HepG2 (cell line): ENCODE results near the gene HEBP1. TPM values are rescaled to one million over a fixed set of nuclear protein-coding genes. Genes with fewer than 3 reads are reported as not detected.

Experiments
- BRD4 ChIP-seq: sonication (generic); formaldehyde crosslinking; IDR thresholded peaks from 2 replicates; pipeline ENCODE4 v1.4.0; 2020; ENCODE audit warnings: missing genetic modification reagents
- CEBPB ChIP-seq: IDR thresholded peaks from 2 replicates; pipeline ENCODE4 v1.6.1; 2011; ENCODE audit warnings: low read depth, low read length, improper control_type of control experiment, borderline replicate concordance
- EEA1 ChIP-seq: sonication (generic); formaldehyde crosslinking; IDR thresholded peaks from 2 replicates; pipeline ENCODE4 v1.5.1; 2020; ENCODE audit warnings: mild to moderate bottlenecking, missing genetic modification reagents, borderline replicate concordance
- GATA4 ChIP-seq: sonication (generic); IDR thresholded peaks from 2 replicates; pipeline ENCODE4 v1.6.1; 2016; ENCODE audit warnings: antibody characterized with exemption, low read depth, borderline replicate concordance
- HCFC1 ChIP-seq: fragments of 150-350 bp; IDR thresholded peaks from 2 replicates; pipeline ENCODE4 v1.6.1; 2014; ENCODE audit warnings: low read depth, low read length
- HNRNPH1 ChIP-seq: fragments of 200-400 bp; formaldehyde crosslinking; optimal IDR thresholded peaks from 2 replicates; pipeline ENCODE3; 2017; ENCODE audit warnings: mild to moderate bottlenecking, low read depth, low read length
- HNRNPK ChIP-seq: fragments of 200-400 bp; formaldehyde crosslinking; IDR thresholded peaks from 2 replicates; pipeline ENCODE4 v1.6.1; 2018; ENCODE audit warnings: low read length, low read depth, moderate library complexity, mild to moderate bottlenecking; ENCODE audit not compliant: poor library complexity, severe bottlenecking
- HOXA5 ChIP-seq: sonication (generic); formaldehyde crosslinking; IDR thresholded peaks from 2 replicates; pipeline ENCODE4 v1.4.0; 2020; ENCODE audit warnings: missing genetic modification reagents
- KDM5A ChIP-seq: fragments of 200-600 bp; sonication (generic); IDR thresholded peaks from 2 replicates; pipeline ENCODE4 v1.7.0; 2018; ENCODE audit warnings: antibody characterized with exemption, mild to moderate bottlenecking, low read length, borderline replicate concordance
- KLF13 ChIP-seq: sonication (generic); formaldehyde crosslinking; IDR thresholded peaks from 2 replicates; pipeline ENCODE4 v1.4.0; 2020; ENCODE audit warnings: mild to moderate bottlenecking, missing genetic modification reagents
- MBD4 ChIP-seq: IDR thresholded peaks from 2 replicates; pipeline ENCODE4 v1.6.1; 2012; ENCODE audit warnings: low read length, inconsistent platforms, borderline replicate concordance
- NFKBIZ ChIP-seq: IDR thresholded peaks from 2 replicates; pipeline ENCODE4 v1.6.1; 2018; ENCODE audit warnings: missing genetic modification reagents, missing compliant biosample characterization
- PAWR ChIP-seq: sonication (generic); formaldehyde crosslinking; IDR thresholded peaks from 2 replicates; pipeline ENCODE4 v1.4.0; 2020; ENCODE audit warnings: missing genetic modification reagents, mild to moderate bottlenecking, borderline replicate concordance
- PITX1 ChIP-seq: sonication (generic); formaldehyde crosslinking; IDR thresholded peaks from 2 replicates; pipeline ENCODE4 v1.5.1; 2020; ENCODE audit warnings: mild to moderate bottlenecking, missing genetic modification reagents
- PPARG ChIP-seq: conservative IDR thresholded peaks from 2 replicates; pipeline ENCODE4 v1.6.1; 2016; ENCODE audit warnings: missing biosample characterization, missing genetic modification reagents
- ZFP36L2 ChIP-seq: sonication (generic); formaldehyde crosslinking; IDR thresholded peaks from 2 replicates; pipeline ENCODE4 v1.4.0; 2020; ENCODE audit warnings: missing genetic modification reagents
- ZNF18 ChIP-seq: sonication (generic); formaldehyde crosslinking; IDR thresholded peaks from 2 replicates; pipeline ENCODE4 v1.8.0; 2022; ENCODE audit warnings: mild to moderate bottlenecking, missing genetic modification reagents; ENCODE audit not compliant: insufficient replicate concordance
- ZNF33B ChIP-seq: sonication (generic); formaldehyde crosslinking; IDR thresholded peaks from 2 replicates; pipeline ENCODE4 v1.5.1; 2020; ENCODE audit warnings: mild to moderate bottlenecking, missing genetic modification reagents
- ZNF569 ChIP-seq: sonication (generic); formaldehyde crosslinking; IDR thresholded peaks from 2 replicates; pipeline ENCODE4 v1.5.0; 2020; ENCODE audit warnings: mild to moderate bottlenecking, missing genetic modification reagents, moderate library complexity, borderline replicate concordance
- polyA plus RNA-seq, 8 experiments: library from polyadenylated mRNA; depleted of rRNA in 3 of 8; stranded (reverse) in 7 of 8; unstranded in 1 of 8; fragments of >200 nt; fragmentation: Illumina TruSeq in 4 of 8; extraction: Trizol in 4 of 8; gene quantifications; 2 replicates each; pipeline versions ENCODE4 v1.2.1 to v1.2.3, GENCODE V29; 2011 to 2016; ENCODE audit warnings: low read depth in 4 of 8, missing spikeins in 1 of 8, mixed read lengths in 1 of 8; ENCODE audit not compliant: insufficient read depth in 1 of 8
- total RNA-seq, 5 experiments: library from RNA; depleted of rRNA; stranded (reverse); fragments of >200 nt; fragmentation: Illumina TruSeq; extraction: Trizol; gene quantifications; 2 replicates each; pipeline ENCODE4 v1.2.3, GENCODE V29; 2016; ENCODE audit warnings: low read depth in 1 of 5
- TF ChIP-seq, protein P1 (sequence below): sonication (generic); formaldehyde crosslinking; IDR thresholded peaks from 2 replicates; pipeline ENCODE4 v1.4.0; 2020; ENCODE audit warnings: missing genetic modification reagents, borderline replicate concordance
- TF ChIP-seq, protein P2 (sequence below): sonication (generic); formaldehyde crosslinking; IDR thresholded peaks from 2 replicates; pipeline ENCODE4 v1.8.0; 2022; ENCODE audit warnings: mild to moderate bottlenecking, missing genetic modification reagents, moderate library complexity
- TF ChIP-seq, protein P3 (sequence below): sonication (generic); formaldehyde crosslinking; IDR thresholded peaks from 2 replicates; pipeline ENCODE4 v1.5.1; 2020; ENCODE audit warnings: missing genetic modification reagents, mild to moderate bottlenecking, borderline replicate concordance

HEBP1 gene
- total and polyA plus RNA-seq, 2 of the 13 experiments (the other 11 are each of a cell fraction or from before 2014, with no cell fraction given): 7.8 to 9.4 TPM

- TF ChIP-seq, protein P1, sequence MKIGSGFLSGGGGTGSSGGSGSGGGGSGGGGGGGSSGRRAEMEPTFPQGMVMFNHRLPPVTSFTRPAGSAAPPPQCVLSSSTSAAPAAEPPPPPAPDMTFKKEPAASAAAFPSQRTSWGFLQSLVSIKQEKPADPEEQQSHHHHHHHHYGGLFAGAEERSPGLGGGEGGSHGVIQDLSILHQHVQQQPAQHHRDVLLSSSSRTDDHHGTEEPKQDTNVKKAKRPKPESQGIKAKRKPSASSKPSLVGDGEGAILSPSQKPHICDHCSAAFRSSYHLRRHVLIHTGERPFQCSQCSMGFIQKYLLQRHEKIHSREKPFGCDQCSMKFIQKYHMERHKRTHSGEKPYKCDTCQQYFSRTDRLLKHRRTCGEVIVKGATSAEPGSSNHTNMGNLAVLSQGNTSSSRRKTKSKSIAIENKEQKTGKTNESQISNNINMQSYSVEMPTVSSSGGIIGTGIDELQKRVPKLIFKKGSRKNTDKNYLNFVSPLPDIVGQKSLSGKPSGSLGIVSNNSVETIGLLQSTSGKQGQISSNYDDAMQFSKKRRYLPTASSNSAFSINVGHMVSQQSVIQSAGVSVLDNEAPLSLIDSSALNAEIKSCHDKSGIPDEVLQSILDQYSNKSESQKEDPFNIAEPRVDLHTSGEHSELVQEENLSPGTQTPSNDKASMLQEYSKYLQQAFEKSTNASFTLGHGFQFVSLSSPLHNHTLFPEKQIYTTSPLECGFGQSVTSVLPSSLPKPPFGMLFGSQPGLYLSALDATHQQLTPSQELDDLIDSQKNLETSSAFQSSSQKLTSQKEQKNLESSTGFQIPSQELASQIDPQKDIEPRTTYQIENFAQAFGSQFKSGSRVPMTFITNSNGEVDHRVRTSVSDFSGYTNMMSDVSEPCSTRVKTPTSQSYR (CRISPR knock-in tag): no peak
- TF ChIP-seq PPARG (peak; percentile 41), ZNF569 (CRISPR knock-in tag) (0 out of 2 replicates have a peak, but pooled peaks have one; percentile 66), CEBPB (no peak), HNRNPK (no peak), ZNF18 (CRISPR knock-in tag) (no peak), PAWR (no peak), PITX1 (no peak; the same call in 1 of the 2 replicates), KLF13 (no peak), MBD4 (no peak), NFKBIZ (CRISPR knock-in tag) (no peak), HOXA5 (CRISPR knock-in tag) (peak; percentile 48; the same call in 1 of the 2 replicates), BRD4 (CRISPR knock-in tag) (no peak), ZNF33B (no peak), ZFP36L2 (no peak), KDM5A (no peak), EEA1 (no peak), HNRNPH1 (no peak), HCFC1 (no peak; the same call in 1 of the 2 replicates), GATA4 (no peak)
- TF ChIP-seq, protein P2, sequence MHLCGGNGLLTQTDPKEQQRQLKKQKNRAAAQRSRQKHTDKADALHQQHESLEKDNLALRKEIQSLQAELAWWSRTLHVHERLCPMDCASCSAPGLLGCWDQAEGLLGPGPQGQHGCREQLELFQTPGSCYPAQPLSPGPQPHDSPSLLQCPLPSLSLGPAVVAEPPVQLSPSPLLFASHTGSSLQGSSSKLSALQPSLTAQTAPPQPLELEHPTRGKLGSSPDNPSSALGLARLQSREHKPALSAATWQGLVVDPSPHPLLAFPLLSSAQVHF (CRISPR knock-in tag): no peak
- TF ChIP-seq, protein P3, sequence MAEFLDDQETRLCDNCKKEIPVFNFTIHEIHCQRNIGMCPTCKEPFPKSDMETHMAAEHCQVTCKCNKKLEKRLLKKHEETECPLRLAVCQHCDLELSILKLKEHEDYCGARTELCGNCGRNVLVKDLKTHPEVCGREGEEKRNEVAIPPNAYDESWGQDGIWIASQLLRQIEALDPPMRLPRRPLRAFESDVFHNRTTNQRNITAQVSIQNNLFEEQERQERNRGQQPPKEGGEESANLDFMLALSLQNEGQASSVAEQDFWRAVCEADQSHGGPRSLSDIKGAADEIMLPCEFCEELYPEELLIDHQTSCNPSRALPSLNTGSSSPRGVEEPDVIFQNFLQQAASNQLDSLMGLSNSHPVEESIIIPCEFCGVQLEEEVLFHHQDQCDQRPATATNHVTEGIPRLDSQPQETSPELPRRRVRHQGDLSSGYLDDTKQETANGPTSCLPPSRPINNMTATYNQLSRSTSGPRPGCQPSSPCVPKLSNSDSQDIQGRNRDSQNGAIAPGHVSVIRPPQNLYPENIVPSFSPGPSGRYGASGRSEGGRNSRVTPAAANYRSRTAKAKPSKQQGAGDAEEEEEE (CRISPR knock-in tag): no peak
These were observed 72.6 kb downstream of the HEBP1 start (continued) for GRCh38 chr12:12927211-12928079.
